IMR-90 (cell line): ENCODE results near the gene CUL1. TPM values are rescaled to one million over a fixed set of nuclear protein-coding genes. Genes with fewer than 3 reads are reported as not detected.

Experiments
- ATAC-seq: fragments of 200-7000 bp; cut with Tn5 transposase; 2 replicates; pipeline ENCODE4 v1.9.1; 2020; ENCODE audit warnings: low read depth, mild to moderate bottlenecking, moderate library complexity
- BruUV-seq: library from RNA; stranded (reverse); fragments of 400-500 nt; replicated peaks from 2 replicates; lab custom pipeline; 2021; lab: Mats Ljungman, UMichigan
- CTCF ChIA-PET: fragments of 300-600 bp; formaldehyde crosslinking; extraction: SDS; loops from one replicate; lab custom pipeline; 2021; ENCODE audit warnings: antibody characterized with exemption; lab: Yijun Ruan, JAX
- POLR2A ChIA-PET: fragments of 300-600 bp; sonication (Branson Sonifier 250); formaldehyde crosslinking; loops from one replicate; lab custom pipeline; 2022; ENCODE audit warnings: antibody characterized with exemption; ENCODE audit not compliant: unreplicated experiment; lab: Charles Lee
- DNase-seq: peaks from one replicate; pipeline ENCODE4 v3.0.0; 2013
- H2AFZ ChIP-seq: replicated peaks from 2 replicates; pipeline ENCODE3; 2013; ENCODE audit warnings: low read length, mild to moderate bottlenecking; ENCODE audit not compliant: poor library complexity
- H2AK5ac ChIP-seq: 2 replicates; pipeline ENCODE4 v1.6.1; 2013; ENCODE audit warnings: low read depth, low read length, inconsistent platforms
- H2AK9ac ChIP-seq: replicated peaks from 2 replicates; pipeline ENCODE3; 2013; ENCODE audit warnings: mild to moderate bottlenecking, low read depth, low read length, moderate library complexity; ENCODE audit not compliant: poor library complexity
- H2BK120ac ChIP-seq: 2 replicates; pipeline ENCODE4 v1.6.1; 2013; ENCODE audit warnings: low read depth, low read length, inconsistent platforms
- H2BK15ac ChIP-seq: 3 replicates; pipeline ENCODE4 v1.6.1; 2013; ENCODE audit warnings: low read depth, low read length, inconsistent platforms
- H2BK20ac ChIP-seq: 2 replicates; pipeline ENCODE4 v1.6.1; 2013; ENCODE audit warnings: low read depth, mild to moderate bottlenecking, inconsistent platforms, low read length, moderate library complexity
- H2BK5ac ChIP-seq: 2 replicates; pipeline ENCODE4 v1.6.1; 2013; ENCODE audit warnings: mild to moderate bottlenecking, low read depth, low read length, inconsistent platforms; ENCODE audit not compliant: poor library complexity, severe bottlenecking
- H3K14ac ChIP-seq: replicated peaks from 2 replicates; pipeline ENCODE4 v1.6.1; 2013; ENCODE audit warnings: low read depth, low read length, inconsistent platforms
- H3K18ac ChIP-seq: 2 replicates; pipeline ENCODE4 v1.6.1; 2013; ENCODE audit warnings: low read depth, low read length, control low read depth
- H3K23ac ChIP-seq: 2 replicates; pipeline ENCODE4 v1.6.1; 2013; ENCODE audit warnings: low read depth, low read length, inconsistent platforms
- H3K27ac ChIP-seq: 2 replicates; pipeline ENCODE4 v1.5.1; 2013; ENCODE audit warnings: mild to moderate bottlenecking, control low read depth, low read length; ENCODE audit not compliant: insufficient read depth
- H3K27me3 ChIP-seq: 2 replicates; pipeline ENCODE4 v1.6.1; 2013; ENCODE audit warnings: low read length; ENCODE audit not compliant: control insufficient read depth, insufficient read depth
- H3K36me3 ChIP-seq: 2 replicates; pipeline ENCODE4 v1.6.1; 2013; ENCODE audit warnings: low read length, mixed read lengths; ENCODE audit not compliant: control insufficient read depth, insufficient read depth
- H3K4ac ChIP-seq: 2 replicates; pipeline ENCODE4 v1.6.1; 2013; ENCODE audit warnings: low read depth, low read length, inconsistent platforms
- H3K4me1 ChIP-seq: 2 replicates; pipeline ENCODE4 v1.6.1; 2013; ENCODE audit warnings: low read length, mixed read lengths; ENCODE audit not compliant: control insufficient read depth, insufficient read depth
- H3K4me2 ChIP-seq: 2 replicates; pipeline ENCODE4 v1.6.1; 2013; ENCODE audit warnings: low read depth, mild to moderate bottlenecking, control low read depth, low read length, moderate library complexity
- H3K4me3 ChIP-seq: 2 replicates; pipeline ENCODE4 v1.5.1; 2013; ENCODE audit warnings: low read depth, mild to moderate bottlenecking, control low read depth, low read length, moderate library complexity; ENCODE audit not compliant: insufficient read depth
- H3K56ac ChIP-seq: 2 replicates; pipeline ENCODE4 v1.6.1; 2013; ENCODE audit warnings: low read length, inconsistent platforms; ENCODE audit not compliant: insufficient read depth; ENCODE audit errors: extremely low read depth
- H3K79me1 ChIP-seq, 2 experiments: 2 replicates each; pipeline ENCODE4 v1.6.1; 2013; ENCODE audit warnings: low read length in 2 of 2, inconsistent platforms in 1 of 2, low read depth in 1 of 2
- H3K9ac ChIP-seq: 2 replicates; pipeline ENCODE4 v1.6.1; 2013; ENCODE audit warnings: low read depth, low read length, control low read depth
- H3K9me1 ChIP-seq: 2 replicates; pipeline ENCODE4 v1.6.1; 2013; ENCODE audit warnings: low read length, inconsistent platforms; ENCODE audit not compliant: insufficient read depth
- H3K9me3 ChIP-seq: 2 replicates; pipeline ENCODE4 v1.6.1; 2013; ENCODE audit warnings: low read length; ENCODE audit not compliant: control insufficient read depth, insufficient read depth
- H4K20me1 ChIP-seq: 2 replicates; pipeline ENCODE4 v1.6.1; 2013; ENCODE audit warnings: low read length, inconsistent platforms; ENCODE audit not compliant: insufficient read depth
- H4K5ac ChIP-seq: 2 replicates; pipeline ENCODE4 v1.6.1; 2013; ENCODE audit warnings: mild to moderate bottlenecking, low read depth, low read length, control low read depth
- H4K8ac ChIP-seq, 2 experiments: 2 replicates each; pipeline ENCODE4 v1.6.1; 2013; ENCODE audit warnings: low read depth in 2 of 2, low read length in 2 of 2, control low read depth in 1 of 2, inconsistent platforms in 1 of 2
- H4K91ac ChIP-seq: 2 replicates; pipeline ENCODE4 v1.6.1; 2013; ENCODE audit warnings: low read depth, low read length, inconsistent platforms; ENCODE audit not compliant: insufficient read depth
- BHLHE40 ChIP-seq: fragments of 150-350 bp; IDR thresholded peaks from 2 replicates; pipeline ENCODE4 v1.6.1; 2016; ENCODE audit warnings: mild to moderate bottlenecking, low read depth, low read length
- CTCF ChIP-seq: conservative IDR thresholded peaks from 2 replicates; pipeline ENCODE4 v1.5.1; 2012; ENCODE audit warnings: mild to moderate bottlenecking, low read depth, low read length, improper control_type of control experiment
- ELK1 ChIP-seq: fragments of 150-350 bp; IDR thresholded peaks from 2 replicates; pipeline ENCODE4 v1.6.1; 2016; ENCODE audit warnings: low read depth, mild to moderate bottlenecking, low read length, moderate library complexity, borderline replicate concordance
- FOS ChIP-seq: fragments of 150-350 bp; IDR thresholded peaks from 2 replicates; pipeline ENCODE4 v1.6.1; 2016; ENCODE audit warnings: low read depth, low read length
- MAFK ChIP-seq: IDR thresholded peaks from 2 replicates; pipeline ENCODE4 v1.6.1; 2012; ENCODE audit warnings: low read depth, low read length, improper control_type of control experiment
- MAZ ChIP-seq: IDR thresholded peaks from 2 replicates; pipeline ENCODE4 v1.6.1; 2012; ENCODE audit warnings: low read depth, mild to moderate bottlenecking, low read length, improper control_type of control experiment, moderate library complexity, borderline replicate concordance
- MXI1 ChIP-seq: IDR thresholded peaks from 2 replicates; pipeline ENCODE4 v1.6.1; 2012; ENCODE audit warnings: low read depth, mild to moderate bottlenecking, low read length, moderate library complexity, borderline replicate concordance
- POLR2A ChIP-seq: IDR thresholded peaks from 2 replicates; pipeline ENCODE4 v1.6.1; 2012; ENCODE audit warnings: mild to moderate bottlenecking, low read depth, low read length
- RCOR1 ChIP-seq: IDR thresholded peaks from 2 replicates; pipeline ENCODE4 v1.6.1; 2012; ENCODE audit warnings: mild to moderate bottlenecking, low read length, improper control_type of control experiment; ENCODE audit not compliant: insufficient replicate concordance
- WGBS, 2 experiments: methylation state at CpG; one replicate each; pipeline versions ENCODE4 v1.1.5 to v1.1.7; 2013; ENCODE audit warnings: missing lambda C conversion rate in 2 of 2; ENCODE audit not compliant: insufficient read length in 1 of 2; ENCODE audit errors: extremely low coverage in 2 of 2; 5-methylcytosine and 5-hydroxymethylcytosine counted together
- dilution Hi-C: fragments of 300-500 bp; cut with HindIII; formaldehyde crosslinking; loops from one replicate; pipeline ENCODE4 v1.14.3; 2018; ENCODE audit warnings: low sequenced_read_pairs; ENCODE audit not compliant: unreplicated experiment
- in situ Hi-C: fragments of 300-500 bp; cut with MboI; formaldehyde crosslinking; loops from 3 replicates; pipeline ENCODE4 v1.14.3; 2019; ENCODE audit warnings: low sequenced_read_pairs, inconsistent platforms, mixed read lengths
- intact Hi-C: fragments of 100-400 bp; cut with micrococcal nuclease; formaldehyde crosslinking; loops from 2 replicates; pipeline ENCODE4 v1.10.0; 2022
- polyA plus RNA-seq, 3 experiments: library from polyadenylated mRNA; depleted of rRNA; stranded (reverse); fragments of >200 nt; gene quantifications; 2 replicates each; pipeline ENCODE4 v1.2.3, GENCODE V29; 2012; ENCODE audit warnings: low replicate concordance in 1 of 3
- total RNA-seq: library from RNA; depleted of rRNA; stranded (reverse); fragments of >200 nt; gene quantifications from 2 replicates; pipeline ENCODE4 v1.2.3, GENCODE V29; 2012

The CUL1 gene
- total and polyA plus RNA-seq, 2 of the 4 experiments (the other 2 are of a cell fraction), result 44.0 to 46.2 TPM

- POLR2A ChIA-PET, result no interaction called here
- Histone ChIP-seq H3K4me3 (no peak overlapping the region), H3K23ac (no peak overlapping the region), H3K27ac (no peak overlapping the region), H2BK20ac (no peak overlapping the region), H2BK15ac (no peak overlapping the region), H4K5ac (no peak overlapping the region), H4K8ac (no peak overlapping the region), H3K4me1 (no peaks in the 10 kb centered on the region), H3K9ac (no peak overlapping the region), H3K14ac (no peak overlapping the region), H3K27me3 (no peaks in the 10 kb centered on the region), H3K4ac (no peak overlapping the region), H3K4me2 (no peak overlapping the region), H2BK120ac (no peak overlapping the region), H3K9me3 (no peaks in the 10 kb centered on the region), H2BK5ac (no peak overlapping the region), H4K20me1 (no peaks in the 10 kb centered on the region), H2AK5ac (no peak overlapping the region), H3K79me1 (peaks cover 0 to 4% of the 10 kb centered on the region in 2 experiments; a peak in 2 of 4 replicates), H2AK9ac (no peak overlapping the region), H3K18ac (no peak overlapping the region), H3K56ac (no peak overlapping the region), H3K9me1 (no peaks in the 10 kb centered on the region), H4K91ac (no peak overlapping the region), H3K36me3 (peaks cover 26% of the 10 kb centered on the region), H2AFZ (no peak overlapping the region)
- WGBS, 2 experiments, result 90% methylated on average over 2 of the region's 4 CpGs; no CpG with 5 or more reads in 1 of the 2 experiments
- in situ Hi-C loops, result no loop called here
- CTCF ChIA-PET, result no interaction called here
- no peak for TF ChIP-seq MAFK
- no peak for TF ChIP-seq RCOR1
- TF ChIP-seq CTCF, result no peak
- no peak for TF ChIP-seq BHLHE40
- TF ChIP-seq POLR2A, result no peak
- TF ChIP-seq MAZ, result no peak
- TF ChIP-seq MXI1, result no peak
- TF ChIP-seq ELK1, result no peak
- TF ChIP-seq FOS, result no peak
- intact Hi-C loops, result no loop called here
- no peak for ATAC-seq
- BruUV-seq, result no TSS peak
- no peak for DNase-seq
- dilution Hi-C loops, result no loop called here
Observed at GRCh38 chr7:148807436-148807835, 108.7 kb downstream of the CUL1 start.
